ENCODE data around the gene ADPRH.

The ADPRH gene

GRCh38 chr3:119598410-119599098 lies 19.3 kb downstream of the ADPRH start:
- no peaks in the 10 kb centered on the region for H3K27me3 ChIP-seq
- TF ChIP-seq CTCF (IDR thresholded peaks at IDR 0.05), result no peak
- H3K9me3 ChIP-seq, result no peaks in the 10 kb centered on the region
- H3K4me1 ChIP-seq, result no peaks in the 10 kb centered on the region
- intact Hi-C loops (cut with DNase I; ENCODE audit: low total_unique reads), result no loop called here
- DNase-seq, result no peak
- no peaks in the 10 kb centered on the region for H3K36me3 ChIP-seq
- no peak overlapping the region for H3K4me3 ChIP-seq
- H3K27ac ChIP-seq, result no peak overlapping the region

GRCh38 chr3:119599558-119600174 lies 20.4 kb downstream of the ADPRH start:
- H3K27me3 ChIP-seq, result no peaks in the 10 kb centered on the region
- H3K27ac ChIP-seq, result no peak overlapping the region
- no peak overlapping the region for H3K4me3 ChIP-seq
- intact Hi-C loops (cut with DNase I; ENCODE audit: low total_unique reads), result no loop called here
- no peak for TF ChIP-seq CTCF (IDR thresholded peaks at IDR 0.05)
- H3K9me3 ChIP-seq, result no peaks in the 10 kb centered on the region
- no peak for DNase-seq
- H3K4me1 ChIP-seq, result no peaks in the 10 kb centered on the region
- H3K36me3 ChIP-seq, result no peaks in the 10 kb centered on the region

GRCh38 chr3:119600732-119601131 lies 21.4 kb downstream of the ADPRH start:
- no peaks in the 10 kb centered on the region for H3K4me1 ChIP-seq
- H3K9me3 ChIP-seq, result no peaks in the 10 kb centered on the region
- no peak overlapping the region for H3K4me3 ChIP-seq
- intact Hi-C loops (cut with DNase I; ENCODE audit: low total_unique reads), result no loop called here
- no peaks in the 10 kb centered on the region for H3K36me3 ChIP-seq
- no peak overlapping the region for H3K27ac ChIP-seq
- no peak for DNase-seq
- no peaks in the 10 kb centered on the region for H3K27me3 ChIP-seq
- TF ChIP-seq CTCF (IDR thresholded peaks at IDR 0.05), result no peak

- Histone ChIP-seq H3K36me3 (no peaks in the 10 kb centered on the region), H3K4me3 (no peak overlapping the region), H3K4me1 (no peaks in the 10 kb centered on the region), H3K9me3 (no peaks in the 10 kb centered on the region), H3K27ac (no peak overlapping the region), H3K27me3 (no peaks in the 10 kb centered on the region)
- no peak for TF ChIP-seq CTCF (IDR thresholded peaks at IDR 0.05)
- intact Hi-C loops (cut with DNase I; ENCODE audit: low total_unique reads), result no loop called here
- DNase-seq, result no peak
Observed at GRCh38 chr3:119601154-119601553, 21.9 kb downstream of the ADPRH start.

GRCh38 chr3:119602676-119603075 lies 23.4 kb downstream of the ADPRH start:
- H3K4me3 ChIP-seq, result no peak overlapping the region
- no peaks in the 10 kb centered on the region for H3K4me1 ChIP-seq
- H3K9me3 ChIP-seq, result no peaks in the 10 kb centered on the region
- no peaks in the 10 kb centered on the region for H3K36me3 ChIP-seq
- intact Hi-C loops (cut with DNase I; ENCODE audit: low total_unique reads), result no loop called here
- DNase-seq, result no peak
- H3K27ac ChIP-seq, result no peak overlapping the region
- no peaks in the 10 kb centered on the region for H3K27me3 ChIP-seq
- TF ChIP-seq CTCF (IDR thresholded peaks at IDR 0.05), result no peak
